ENCODE data around the gene ING1.
A peak's percentile ranks its signal among the peaks of the same experiment; 100 is the strongest.
"Not testable (repeated sequence)": the region's sequence is repeated elsewhere in the genome, so short reads cannot be mapped to it uniquely, and the experiment has no call there.

Gene ING1

GRCh38 chr13:110695774-110696173, 17.7 kb upstream of the ING1 start:
- DNase-seq (ENCODE audit: low spot score): not testable (repeated sequence)

GRCh38 chr13:110696776-110697175, 16.7 kb upstream of the ING1 start:
- DNase-seq (ENCODE audit: low spot score): no peak

- no peak for DNase-seq (ENCODE audit: low spot score)
Observed at GRCh38 chr13:110697842-110698241, 15.7 kb upstream of the ING1 start.

GRCh38 chr13:110698689-110699088, 14.8 kb upstream of the ING1 start:
- no peak for DNase-seq (ENCODE audit: low spot score)

- DNase-seq (ENCODE audit: low spot score): no peak
Observed at GRCh38 chr13:110699148-110700145, 14.1 kb upstream of the ING1 start.

GRCh38 chr13:110700186-110700585, 13.3 kb upstream of the ING1 start:
- no peak for DNase-seq (ENCODE audit: low spot score)

GRCh38 chr13:110700641-110701040, 12.9 kb upstream of the ING1 start:
- no peak for DNase-seq (ENCODE audit: low spot score)

GRCh38 chr13:110701061-110701460, 12.4 kb upstream of the ING1 start:
- DNase-seq (ENCODE audit: low spot score): not testable (repeated sequence)

GRCh38 chr13:110702089-110702488, 11.4 kb upstream of the ING1 start:
- no peak for DNase-seq (ENCODE audit: low spot score)

GRCh38 chr13:110702591-110703526, 10.6 kb upstream of the ING1 start:
- no peak for DNase-seq (ENCODE audit: low spot score)

GRCh38 chr13:110705356-110705825, 8.1 kb upstream of the ING1 start:
- no peak for DNase-seq (ENCODE audit: low spot score)

- peak; percentile 96 for DNase-seq (ENCODE audit: low spot score)
Observed at GRCh38 chr13:110705826-110706569, 7.5 kb upstream of the ING1 start, which contains the start of gene CARS2. Gene CARS2, minus strand, starts transcription at chr13:110706116. Its CDS starts 23 bp downstream, at chr13:110706093.

GRCh38 chr13:110706570-110707372, 6.7 kb upstream of the ING1 start:
- DNase-seq (ENCODE audit: low spot score): no peak

GRCh38 chr13:110712081-110712848, 1.2 kb upstream of the ING1 start:
- peak; percentile 82 for DNase-seq (ENCODE audit: low spot score)

GRCh38 chr13:110712849-110713641, 455 bp upstream of the ING1 start:
- peak; percentile 100 for DNase-seq (ENCODE audit: low spot score)

GRCh38 chr13:110713981-110714796, 689 bp downstream of the ING1 start:
- peak; percentile 77 for DNase-seq (ENCODE audit: low spot score)

- DNase-seq (ENCODE audit: low spot score): no peak
Observed at GRCh38 chr13:110714797-110715394, 1.4 kb downstream of the ING1 start.
